GM19438 (cell line): ENCODE measurements around the gene SMARCA4.

ENCODE experiments used
- ATAC-seq: cut with Tn5 transposase; IDR thresholded peaks from one replicate; pipeline ENCODE4 v1.9.1; 2021; ENCODE audit warnings: low read depth; ENCODE audit not compliant: unreplicated experiment

SMARCA4 gene

DNA sequence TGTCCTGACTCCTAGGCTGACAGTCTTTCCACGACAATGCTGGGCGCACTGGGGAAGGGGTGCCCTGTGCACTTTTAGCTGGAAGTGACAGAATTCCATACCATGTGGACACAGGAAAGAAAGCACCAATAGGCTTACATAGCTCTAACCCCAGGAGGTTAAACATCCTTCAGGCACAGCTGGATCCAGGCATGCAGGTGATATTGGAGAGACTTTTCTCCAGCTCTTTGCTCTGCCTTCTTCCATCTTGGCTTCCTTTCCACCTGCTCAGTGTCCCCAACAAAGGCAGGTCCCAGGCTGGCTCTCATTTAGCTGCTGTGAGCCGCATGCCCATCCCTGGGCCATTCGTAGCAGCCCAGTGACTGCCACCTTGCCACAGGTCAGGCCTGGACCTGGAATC, 67.3 kb downstream of the SMARCA4 start:
- ATAC-seq, result no peak

DNA sequence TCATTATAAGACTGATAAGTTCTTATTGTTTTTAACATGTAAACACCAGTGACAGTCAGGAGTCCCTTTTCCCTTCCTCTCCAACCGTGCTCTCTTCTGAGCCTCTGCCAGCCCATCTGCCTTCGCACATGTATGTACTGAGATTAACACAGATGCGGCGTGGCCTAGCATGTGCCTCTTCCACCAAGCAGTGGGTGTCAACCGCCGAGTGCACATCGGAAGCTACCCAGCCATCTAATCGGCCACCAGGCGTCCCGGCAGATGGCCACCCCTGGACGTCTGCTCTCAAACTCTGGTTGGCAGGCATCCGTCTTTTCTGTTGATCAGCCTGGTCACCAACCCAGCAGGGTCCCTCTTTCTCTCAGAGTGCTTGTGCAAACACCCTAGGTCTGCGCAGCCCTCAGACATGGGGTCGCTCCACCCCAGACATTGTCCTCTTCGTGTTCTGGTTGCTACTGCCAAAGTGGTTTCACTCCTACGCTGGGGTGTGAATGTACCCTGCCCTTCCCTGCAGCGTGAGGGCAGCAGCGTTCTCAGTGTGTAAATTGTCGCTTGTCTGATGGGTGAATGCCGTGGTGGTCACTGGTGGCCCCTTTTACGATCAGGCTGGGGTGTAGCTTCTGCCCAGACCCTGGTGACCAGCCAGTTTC, 70.7 kb downstream of the SMARCA4 start:
- ATAC-seq, result no peak

DNA sequence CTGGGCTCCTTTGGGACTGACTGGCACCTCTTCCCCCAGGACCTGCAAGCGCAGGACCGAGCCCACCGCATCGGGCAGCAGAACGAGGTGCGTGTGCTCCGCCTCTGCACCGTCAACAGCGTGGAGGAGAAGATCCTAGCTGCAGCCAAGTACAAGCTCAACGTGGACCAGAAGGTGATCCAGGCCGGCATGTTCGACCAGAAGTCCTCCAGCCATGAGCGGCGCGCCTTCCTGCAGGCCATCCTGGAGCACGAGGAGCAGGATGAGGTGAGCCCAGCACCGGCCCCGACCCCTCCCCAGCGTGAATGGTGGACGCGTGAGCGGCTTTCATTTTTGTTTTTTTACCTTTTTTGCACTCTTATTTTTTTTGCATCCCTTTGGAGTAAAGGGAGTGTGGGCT, 72.4 kb downstream of the SMARCA4 start:
- no peak for ATAC-seq

DNA sequence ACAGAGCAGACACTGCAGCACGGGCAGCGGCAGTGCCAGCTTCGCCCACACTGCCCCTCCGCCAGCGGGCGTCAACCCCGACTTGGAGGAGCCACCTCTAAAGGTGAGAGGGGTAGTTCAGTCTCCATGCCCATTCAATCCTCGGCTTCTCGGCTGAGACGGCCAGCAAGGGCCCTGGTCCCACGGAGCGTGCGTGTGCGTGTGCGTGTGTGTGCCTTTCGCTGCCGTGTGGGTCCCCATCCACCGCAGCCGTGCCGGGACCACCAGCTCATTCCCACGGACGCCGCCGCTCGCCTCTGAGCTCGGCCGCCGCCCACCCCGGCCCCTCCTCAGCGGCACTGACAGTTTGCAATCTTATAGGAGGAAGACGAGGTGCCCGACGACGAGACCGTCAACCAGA, 72.9 kb downstream of the SMARCA4 start:
- no peak for ATAC-seq

DNA sequence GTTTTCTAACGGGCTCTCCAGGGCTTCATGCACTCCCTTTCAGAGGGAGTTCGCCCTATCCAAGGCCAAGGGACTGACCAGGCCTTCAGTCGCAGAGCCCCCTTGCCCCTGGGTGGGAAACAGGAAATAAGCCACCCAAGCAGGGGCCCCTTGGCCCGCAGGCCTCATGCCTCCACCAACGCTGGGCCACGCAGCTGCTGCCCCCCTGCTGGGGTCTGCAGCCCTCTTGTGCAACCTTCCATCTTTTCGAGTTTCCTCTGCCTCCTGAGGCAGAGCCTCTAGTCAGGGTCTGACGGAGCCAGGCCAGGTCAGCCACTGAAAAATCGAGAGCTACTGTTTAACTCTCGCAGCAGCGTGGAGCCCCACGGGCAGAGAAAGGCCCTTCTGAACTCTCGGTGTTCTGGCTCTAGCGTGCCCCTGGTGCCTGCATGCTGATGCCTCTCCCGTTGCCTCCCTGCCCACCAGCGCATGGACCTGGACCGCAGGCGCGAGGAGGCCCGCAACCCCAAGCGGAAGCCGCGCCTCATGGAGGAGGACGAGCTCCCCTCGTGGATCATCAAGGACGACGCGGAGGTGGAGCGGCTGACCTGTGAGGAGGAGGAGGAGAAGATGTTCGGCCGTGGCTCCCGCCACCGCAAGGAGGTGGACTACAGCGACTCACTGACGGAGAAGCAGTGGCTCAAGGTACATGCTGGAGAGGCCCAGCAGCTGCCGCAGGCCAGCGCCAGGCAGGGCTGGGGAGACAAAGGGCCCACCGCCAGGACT, 73.8 kb downstream of the SMARCA4 start:
- no peak for ATAC-seq

DNA sequence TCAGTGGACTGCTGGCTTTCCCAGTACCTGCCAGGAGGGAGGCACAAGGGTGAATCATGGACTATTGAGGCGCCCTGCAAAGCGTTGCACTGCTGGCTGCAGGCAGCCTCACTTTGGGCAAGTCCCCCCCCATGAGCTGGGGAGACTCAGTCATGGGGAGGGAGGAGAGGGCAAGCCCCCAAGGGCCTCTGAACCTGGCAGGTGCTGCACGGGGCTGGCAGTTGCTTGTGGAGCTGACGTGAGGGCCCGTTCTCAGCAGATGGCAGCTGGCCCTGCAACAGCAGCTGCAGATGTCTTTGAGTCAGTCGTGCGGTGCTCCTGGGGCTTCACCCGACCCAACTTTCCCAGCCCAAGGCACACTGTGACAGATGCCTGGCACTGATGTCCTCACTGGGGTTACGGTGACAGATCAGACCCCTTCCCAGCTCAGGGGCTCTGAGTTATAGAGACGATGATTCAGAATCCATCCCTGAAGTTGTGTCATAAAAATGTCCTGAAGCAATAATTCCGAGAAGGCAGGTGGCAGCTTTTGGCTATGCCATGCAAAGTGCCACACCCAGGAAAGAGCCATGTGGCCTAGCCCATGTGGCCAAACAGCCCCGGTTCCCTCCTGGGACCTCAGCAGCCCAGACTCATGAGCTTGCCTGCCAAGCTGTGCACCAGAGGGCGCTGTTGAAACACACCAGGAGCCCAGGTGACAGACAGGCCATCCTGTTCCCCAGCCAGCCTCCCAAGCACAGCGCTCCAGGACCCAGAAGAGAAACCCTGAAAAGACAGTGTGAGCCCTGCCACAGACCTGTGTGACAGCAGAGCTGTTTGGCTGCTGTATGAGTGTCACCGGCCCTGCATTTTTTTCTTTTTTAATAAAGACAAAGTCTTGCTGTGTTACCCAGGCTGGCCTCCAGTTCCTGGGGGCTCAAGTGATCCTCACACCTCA, 74.9 kb downstream of the SMARCA4 start:
- ATAC-seq, result peak; percentile 67

DNA sequence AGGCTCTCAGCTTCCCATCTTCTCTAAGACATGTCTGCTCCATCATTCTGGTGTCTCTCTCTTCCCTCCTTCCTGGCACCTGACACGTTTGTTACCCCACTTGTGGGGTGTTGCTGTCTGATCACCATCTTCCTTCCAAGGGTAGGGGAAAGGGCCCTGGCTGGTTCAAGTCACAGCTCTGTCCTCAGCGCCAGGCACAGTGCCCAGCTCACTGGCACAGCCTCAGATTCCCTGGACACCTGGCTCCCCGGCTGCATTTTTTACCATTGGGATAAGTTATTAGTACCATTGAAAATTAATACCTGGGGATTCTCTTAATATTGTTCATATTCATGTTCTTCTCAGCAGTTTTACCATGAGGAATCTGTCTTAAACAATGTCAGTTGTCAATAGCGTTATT, 77.7 kb downstream of the SMARCA4 start:
- no peak for ATAC-seq

DNA sequence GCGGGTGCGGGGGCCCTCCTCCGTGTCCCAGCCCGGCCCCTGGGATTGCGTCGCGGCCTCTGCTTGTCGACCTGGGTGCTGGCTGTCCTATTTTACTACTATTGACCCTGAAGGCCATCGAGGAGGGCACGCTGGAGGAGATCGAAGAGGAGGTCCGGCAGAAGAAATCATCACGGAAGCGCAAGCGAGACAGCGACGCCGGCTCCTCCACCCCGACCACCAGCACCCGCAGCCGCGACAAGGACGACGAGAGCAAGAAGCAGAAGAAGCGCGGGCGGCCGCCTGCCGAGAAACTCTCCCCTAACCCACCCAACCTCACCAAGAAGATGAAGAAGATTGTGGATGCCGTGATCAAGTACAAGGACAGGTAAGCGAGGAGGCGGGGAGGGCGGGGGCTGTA, 80.4 kb downstream of the SMARCA4 start:
- no peak for ATAC-seq

DNA sequence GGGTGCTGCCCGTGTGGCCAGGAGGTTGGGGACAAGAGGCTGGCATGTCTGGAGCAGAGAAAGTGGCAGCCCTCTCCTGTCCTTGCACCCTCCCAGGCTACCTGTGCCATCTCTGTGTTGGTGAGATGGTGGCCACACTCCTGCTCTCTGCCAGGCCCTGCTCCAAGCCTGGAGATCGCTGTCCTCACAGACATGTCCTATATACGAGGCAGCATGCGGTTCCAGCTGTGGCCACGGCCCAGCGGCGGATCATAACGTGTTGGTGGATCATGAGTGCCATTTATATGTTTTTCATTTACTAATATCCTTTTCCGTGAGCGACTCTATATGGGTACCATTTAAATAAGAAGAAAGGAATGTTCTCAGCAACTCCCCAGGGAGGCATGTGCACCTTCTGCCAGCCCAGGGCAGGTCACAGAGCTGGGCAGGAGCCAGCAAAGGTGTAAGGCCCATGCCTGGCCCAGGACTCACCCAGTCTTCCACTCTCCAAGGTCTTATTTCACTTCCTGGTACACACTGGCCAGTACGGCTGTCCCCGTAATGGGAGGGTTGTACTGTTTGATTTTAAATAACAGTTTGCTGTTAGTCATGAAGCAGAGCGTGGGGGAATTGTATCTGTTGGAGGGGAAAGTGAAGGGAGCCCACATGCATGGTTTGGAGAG, 81.3 kb downstream of the SMARCA4 start:
- ATAC-seq, result no peak

DNA sequence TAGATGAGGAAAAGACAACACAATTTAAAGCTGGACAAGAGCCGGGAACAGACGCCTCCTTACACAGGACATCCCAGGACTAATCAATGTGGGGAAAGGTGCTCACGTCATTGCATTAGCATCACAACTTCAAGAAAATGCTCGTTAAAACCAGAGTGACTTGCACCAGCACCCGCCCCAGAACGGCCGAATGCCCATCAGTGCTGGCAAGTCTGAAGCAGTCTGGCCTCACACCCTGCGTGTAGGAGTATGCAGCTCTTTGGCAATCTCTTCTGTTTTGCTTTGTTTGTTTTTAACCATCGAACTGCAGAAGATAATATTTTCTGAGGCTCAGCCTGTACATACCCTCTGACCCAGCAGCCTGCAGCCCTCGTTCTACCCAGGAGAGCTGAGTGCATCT, 83.6 kb downstream of the SMARCA4 start:
- no peak for ATAC-seq

DNA sequence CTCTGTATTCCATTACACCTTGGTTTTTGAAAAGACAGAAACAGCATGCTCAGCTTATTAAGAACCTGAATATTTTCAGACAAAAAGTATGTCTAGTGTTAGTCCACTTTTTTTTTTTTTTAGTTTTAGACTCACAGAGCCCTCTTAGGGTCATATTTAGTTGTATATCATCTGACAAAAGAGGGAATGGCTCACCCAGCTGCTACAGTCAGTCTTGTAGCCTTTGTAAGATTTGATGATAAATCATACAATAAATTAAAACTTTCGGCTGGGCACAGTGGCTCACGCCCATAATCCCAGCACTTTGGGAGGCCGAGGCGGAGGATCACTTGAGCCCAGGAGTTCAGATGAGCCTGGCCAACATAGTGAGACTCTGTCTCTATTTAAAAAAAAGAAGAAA, 84.7 kb downstream of the SMARCA4 start:
- no peak for ATAC-seq

DNA sequence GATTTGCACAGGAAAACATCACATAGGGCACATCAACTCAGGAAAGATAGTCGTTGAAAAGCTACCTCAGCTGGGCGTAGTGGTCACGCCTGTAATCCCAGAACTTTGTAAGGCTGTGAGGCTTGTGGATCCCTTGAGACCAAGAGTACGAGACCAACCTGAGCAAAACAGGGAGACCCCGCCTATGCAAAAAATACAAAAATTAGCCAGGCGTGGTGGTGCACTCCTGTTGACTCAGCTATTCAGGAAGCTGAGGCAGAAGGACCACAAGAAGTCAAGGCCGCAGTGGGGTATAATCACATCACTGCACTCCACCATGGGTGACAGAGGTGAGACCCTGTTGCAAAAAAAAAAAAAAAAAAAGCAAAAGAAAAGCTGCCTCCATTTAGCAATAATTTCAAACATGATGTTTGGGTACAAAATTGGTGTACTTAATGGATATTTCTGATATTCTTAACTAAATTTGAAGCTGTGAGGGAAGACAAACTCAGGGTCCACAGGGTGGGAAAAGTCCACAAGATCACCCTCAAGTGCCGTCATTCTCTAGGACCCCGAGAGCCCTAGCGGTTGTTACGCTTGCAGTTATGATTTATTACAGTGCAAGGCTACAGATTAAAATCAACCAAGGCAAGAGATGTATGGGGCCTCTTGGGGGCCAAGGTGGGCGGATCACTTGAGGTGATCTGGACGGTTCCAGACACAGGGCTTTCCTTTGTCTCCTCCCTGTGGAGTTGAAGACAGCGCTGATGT, 86.0 kb downstream of the SMARCA4 start:
- ATAC-seq, result no peak

DNA sequence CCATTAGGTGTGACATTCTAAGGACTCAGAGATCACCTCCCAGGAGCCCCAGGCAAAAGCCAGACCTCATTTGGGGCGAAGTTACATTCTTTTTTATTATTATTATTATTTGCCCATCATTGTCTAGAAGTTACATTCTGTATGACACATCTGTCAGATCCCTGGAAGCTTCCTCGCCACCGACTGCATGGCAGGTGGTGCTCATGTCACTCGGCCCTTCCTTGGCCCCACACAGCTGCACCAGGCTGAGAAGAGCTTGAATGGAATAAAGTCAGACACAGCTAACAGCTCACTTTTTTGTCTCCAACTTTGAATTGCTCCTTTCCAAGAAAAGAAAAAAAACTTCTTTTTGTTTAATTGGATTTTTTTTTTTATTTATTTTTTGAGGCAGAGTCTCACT, 87.0 kb downstream of the SMARCA4 start:
- no peak for ATAC-seq

DNA sequence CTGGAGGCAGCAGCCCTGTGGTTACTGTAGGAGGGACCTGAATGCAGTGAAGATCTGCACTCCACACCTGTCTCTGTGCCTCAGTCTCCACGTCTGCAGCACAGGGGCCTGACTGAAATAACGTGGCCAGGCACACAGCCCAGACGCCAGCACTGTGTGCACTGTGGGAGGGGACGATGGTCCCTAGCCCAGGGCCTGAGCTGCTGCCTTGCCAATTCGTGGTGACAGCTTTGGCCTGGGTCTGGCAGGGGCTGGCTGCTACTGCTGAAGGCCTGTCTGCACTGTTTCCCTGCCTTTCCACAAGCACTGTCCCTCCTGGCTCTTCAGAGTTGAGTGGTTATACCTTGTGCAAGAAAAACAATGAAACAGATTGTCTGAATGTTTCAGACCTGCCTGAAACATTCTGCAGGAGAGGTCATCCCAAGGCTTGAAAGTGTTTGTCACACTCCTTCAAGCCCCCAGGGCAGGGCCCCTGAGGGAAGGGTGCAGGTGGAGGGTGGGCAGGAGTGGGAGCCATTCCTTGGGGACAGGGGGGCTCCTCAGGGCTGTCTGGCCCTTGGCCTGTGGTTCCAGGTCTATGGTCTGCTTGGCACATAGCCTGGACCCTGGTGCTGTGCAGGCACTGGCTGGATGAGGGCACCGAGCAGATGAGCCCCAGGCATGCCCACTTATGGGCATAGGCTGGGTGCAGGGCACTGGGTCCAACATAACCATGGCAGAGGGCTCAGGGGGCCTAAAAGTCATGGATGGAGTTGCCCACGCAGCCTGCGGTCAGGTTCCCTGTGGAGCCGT, 89.7 kb downstream of the SMARCA4 start:
- no peak for ATAC-seq

DNA sequence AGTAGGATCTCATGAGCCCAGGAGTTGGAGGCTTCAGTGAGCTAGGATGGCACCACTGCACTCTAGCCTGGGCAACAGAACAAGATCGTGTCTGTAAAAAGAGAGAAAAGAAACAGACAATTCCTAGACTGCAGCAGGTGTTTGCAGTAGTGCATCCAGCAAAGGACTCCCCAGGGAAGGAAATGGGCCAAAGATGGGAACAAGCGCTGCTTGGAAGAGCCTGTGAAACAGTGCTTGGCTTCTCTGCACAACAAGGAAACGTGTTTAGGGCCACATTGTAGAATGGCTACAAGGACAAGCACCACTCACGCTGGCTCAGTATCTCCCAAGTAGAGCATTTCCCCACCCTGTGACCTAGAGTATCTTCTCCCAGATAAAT, 93.0 kb downstream of the SMARCA4 start:
- ATAC-seq, result no peak

DNA sequence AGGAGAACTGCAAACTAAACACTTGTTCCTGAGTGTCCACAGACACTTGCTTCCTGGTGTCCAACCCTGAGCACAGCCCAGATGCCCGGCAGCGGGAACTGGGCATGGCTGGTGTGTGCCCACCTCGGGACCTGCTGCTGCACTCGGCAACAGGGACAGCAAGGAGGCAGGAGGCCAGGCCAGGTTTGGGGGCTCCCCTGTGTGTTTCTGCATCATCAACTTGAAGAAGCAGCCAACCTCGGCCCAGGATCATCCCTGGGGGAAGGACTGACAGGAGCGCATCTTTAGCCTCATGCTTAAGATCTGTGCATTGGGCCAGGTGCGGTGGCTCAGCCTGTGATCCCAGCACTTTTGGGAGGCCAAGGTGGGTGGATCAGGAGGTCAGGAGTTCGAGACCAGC, 93.4 kb downstream of the SMARCA4 start:
- no peak for ATAC-seq

DNA sequence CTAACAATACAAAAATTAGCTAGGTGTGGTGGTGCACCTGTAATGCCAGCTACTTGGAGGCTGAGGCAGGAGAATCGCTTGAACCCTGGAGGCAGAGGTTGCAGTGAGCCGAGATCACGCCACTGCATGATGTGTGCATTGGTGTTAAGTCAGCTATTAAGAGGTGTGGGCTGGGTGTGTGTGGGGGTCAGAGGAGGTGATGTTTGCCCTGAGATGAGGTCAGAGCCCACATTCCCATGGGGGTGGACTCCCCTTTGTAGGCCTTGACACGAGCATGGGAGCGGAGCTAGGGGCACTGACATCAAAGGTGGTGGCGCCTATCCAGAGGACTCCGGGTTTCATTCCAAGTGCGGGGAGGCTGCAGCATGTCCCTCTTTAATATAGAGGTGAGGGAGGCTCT, 93.8 kb downstream of the SMARCA4 start:
- no peak for ATAC-seq

DNA sequence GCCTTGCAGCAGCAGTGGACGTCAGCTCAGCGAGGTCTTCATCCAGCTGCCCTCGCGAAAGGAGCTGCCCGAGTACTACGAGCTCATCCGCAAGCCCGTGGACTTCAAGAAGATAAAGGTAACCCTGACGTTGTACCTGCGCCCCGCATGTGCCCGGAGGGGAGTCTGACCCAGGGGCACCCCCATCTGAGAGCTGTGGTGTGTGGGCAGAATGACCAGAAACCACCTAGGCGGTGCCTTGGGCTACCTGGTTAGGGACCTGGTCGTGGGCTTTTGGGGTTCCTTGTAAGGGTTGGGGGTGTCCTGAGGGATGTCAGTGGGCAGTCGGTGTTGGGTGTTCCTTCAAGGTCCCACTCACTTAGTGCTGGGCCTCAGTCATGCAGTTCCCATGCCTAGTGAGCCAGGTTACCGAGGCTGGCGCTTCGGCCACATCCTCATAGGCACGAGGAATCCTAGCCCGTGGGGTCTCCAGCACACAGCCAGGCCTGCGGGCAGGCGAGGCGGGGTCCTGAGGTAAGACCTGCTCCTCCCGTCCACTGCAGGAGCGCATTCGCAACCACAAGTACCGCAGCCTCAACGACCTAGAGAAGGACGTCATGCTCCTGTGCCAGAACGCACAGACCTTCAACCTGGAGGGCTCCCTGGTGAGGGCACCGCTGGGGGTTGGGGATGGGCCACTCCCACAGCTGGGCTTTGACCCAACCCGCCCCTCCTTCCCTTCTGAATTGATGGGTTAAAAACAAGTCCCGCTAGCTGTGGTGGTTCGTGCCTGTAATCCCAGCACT, 97.6 kb downstream of the SMARCA4 start:
- ATAC-seq, result no peak
